WERI-Rb-1 (cell line): Measurements from ENCODE around the gene FAM89A.

Experiments used
- DNase-seq: peaks from one replicate; pipeline ENCODE4 v3.0.0-alpha.2; 2020
- H3K27ac ChIP-seq: fragments of 250-450 bp; sonication (Bioruptor Pico); 2 replicates; pipeline ENCODE4 v1.5.1; 2020; ENCODE audit warnings: mild to moderate bottlenecking, moderate library complexity
- H3K27me3 ChIP-seq: fragments of 250-450 bp; sonication (Bioruptor Pico); 2 replicates; pipeline ENCODE4 v1.5.1; 2021; ENCODE audit warnings: mild to moderate bottlenecking, low read depth, moderate library complexity; ENCODE audit not compliant: insufficient read depth, severe bottlenecking
- H3K36me3 ChIP-seq: fragments of 250-450 bp; sonication (Bioruptor Pico); 2 replicates; pipeline ENCODE4 v1.5.1; 2020; ENCODE audit warnings: mild to moderate bottlenecking, moderate library complexity
- H3K4me3 ChIP-seq: 2 replicates; pipeline ENCODE4 v1.5.1; 2011; ENCODE audit warnings: low read depth, mild to moderate bottlenecking, control low read depth, low read length
- H3K9me3 ChIP-seq: fragments of 250-450 bp; sonication (Bioruptor Pico); 2 replicates; pipeline ENCODE4 v1.5.1; 2021; ENCODE audit warnings: mild to moderate bottlenecking, moderate library complexity; ENCODE audit not compliant: severe bottlenecking
- CTCF ChIP-seq: IDR thresholded peaks from 2 replicates; pipeline ENCODE4 v1.5.1; 2011; ENCODE audit warnings: low read depth, mild to moderate bottlenecking, control low read depth, inconsistent platforms, low read length

FAM89A gene

GRCh38 chr1:231063331-231063730 is 23.3 kb upstream of the FAM89A start:
- Histone ChIP-seq H3K27me3 (no peaks in the 10 kb centered on the region), H3K4me3 (no peak overlapping the region), H3K36me3 (no peaks in the 10 kb centered on the region), H3K27ac (no peak overlapping the region), H3K9me3 (peaks cover 6% of the 10 kb centered on the region)
- no peak for TF ChIP-seq CTCF
- no peak for DNase-seq

DNA sequence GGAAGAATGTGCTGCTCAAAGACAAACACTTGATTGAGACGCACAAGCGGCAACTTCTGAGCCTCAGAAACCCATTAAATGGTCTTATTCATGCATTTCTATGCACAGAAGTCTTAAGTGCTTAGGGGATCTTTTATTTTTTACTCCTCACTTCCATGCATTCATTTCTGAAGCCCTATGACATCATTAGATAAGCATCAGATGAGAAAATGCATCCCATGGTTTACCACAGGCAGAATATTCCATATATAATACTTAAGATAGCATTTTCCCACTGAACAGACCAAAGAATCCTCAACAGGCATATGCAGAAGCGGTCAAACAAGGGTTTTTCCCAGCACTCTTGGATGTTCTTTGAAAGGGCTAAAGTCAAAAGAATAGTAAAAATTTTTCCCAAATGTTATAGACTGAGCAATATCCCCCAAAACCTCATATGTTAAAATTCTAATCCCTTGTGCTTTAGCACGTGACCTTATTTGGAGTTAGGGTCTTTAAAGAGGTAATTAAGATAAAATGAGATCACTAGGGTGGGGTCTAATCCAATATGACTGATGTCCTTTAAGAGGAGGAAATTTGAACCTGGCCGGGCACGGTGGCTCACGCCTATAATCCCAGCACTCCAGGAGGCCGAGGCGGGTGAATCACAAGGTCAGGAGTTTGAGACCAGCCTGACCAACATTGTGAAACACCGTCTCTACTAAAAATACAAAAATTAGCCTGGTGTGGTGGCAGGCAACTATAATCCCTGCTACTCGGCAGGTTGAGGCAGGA is 22.6 kb upstream of the FAM89A start:
- peak; percentile 50 for DNase-seq
- no peak for TF ChIP-seq CTCF
- no peaks in the 10 kb centered on the region for H3K27me3 ChIP-seq
- H3K4me3 ChIP-seq, result no peak overlapping the region
- peaks cover 6% of the 10 kb centered on the region for H3K9me3 ChIP-seq
- H3K36me3 ChIP-seq, result no peaks in the 10 kb centered on the region
- H3K27ac ChIP-seq, result no peak overlapping the region

DNA sequence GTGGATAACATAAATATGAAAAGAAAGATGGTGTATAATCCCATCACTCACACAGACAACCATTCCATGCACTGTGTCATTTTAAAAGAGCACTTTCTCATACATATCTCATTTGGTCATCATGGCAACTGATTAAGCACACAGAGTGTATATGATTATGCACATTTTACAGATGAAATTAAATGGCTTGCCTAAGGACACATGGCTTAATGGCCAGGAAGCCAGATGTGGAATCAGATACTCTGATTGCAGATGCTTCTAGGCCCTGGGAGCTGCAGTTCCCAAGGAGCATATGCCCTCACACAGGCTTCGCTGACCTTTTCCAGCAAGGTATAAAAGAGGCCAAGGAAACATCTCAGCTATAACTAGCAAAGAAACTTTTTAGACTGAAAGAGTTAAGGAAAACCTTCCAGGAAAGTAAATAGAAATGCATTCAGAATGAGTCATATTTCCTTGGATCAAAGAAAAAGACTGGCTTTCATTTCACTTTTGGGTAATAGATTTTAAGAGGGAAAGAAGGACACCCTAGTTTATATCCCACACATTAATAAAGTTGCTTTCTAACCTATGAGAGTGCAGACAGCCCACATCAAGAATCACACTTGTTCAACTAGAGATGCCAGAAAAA is 19.6 kb upstream of the FAM89A start:
- no peak overlapping the region for H3K27ac ChIP-seq
- H3K36me3 ChIP-seq, result no peaks in the 10 kb centered on the region
- H3K27me3 ChIP-seq, result no peaks in the 10 kb centered on the region
- no peak for TF ChIP-seq CTCF
- no peak overlapping the region for H3K4me3 ChIP-seq
- peaks cover 8% of the 10 kb centered on the region for H3K9me3 ChIP-seq
- DNase-seq, result no peak

DNA sequence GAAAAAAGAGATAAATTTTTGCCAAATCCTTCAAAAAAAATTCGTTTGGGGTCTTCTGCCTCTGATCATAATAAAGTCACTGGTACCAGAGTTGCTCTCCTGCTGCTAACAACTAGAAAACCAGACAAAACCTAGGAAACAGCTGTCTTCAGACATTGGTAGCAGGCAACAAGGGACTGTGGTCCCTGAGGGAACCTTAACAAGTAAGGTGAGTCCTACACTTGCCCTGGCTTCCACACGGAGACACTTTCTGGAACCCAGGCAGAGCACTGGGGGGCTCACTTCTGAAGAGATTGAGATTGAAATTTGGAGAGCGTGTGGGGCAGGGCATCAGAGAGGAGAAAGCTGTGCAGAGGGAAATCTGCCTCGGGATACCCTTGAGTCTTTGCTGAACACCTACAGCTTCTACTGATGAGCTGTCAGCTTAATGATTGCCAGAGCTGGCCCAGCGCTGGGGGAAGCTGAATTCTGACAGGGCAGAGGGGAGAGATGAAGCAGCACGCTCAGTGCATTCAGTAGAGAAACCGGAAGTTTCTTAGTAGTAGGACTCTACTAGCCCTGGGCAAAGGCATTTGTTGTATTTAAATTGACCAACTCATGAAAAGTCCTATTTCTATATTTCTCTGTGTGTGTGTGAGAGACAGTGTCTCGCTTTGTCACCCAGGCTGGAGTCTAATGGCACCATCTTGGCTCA is 18.5 kb upstream of the FAM89A start:
- Histone ChIP-seq H3K27ac (peak overlapping the region; percentile 5; the same call in 1 of the 2 replicates), H3K4me3 (no peak overlapping the region), H3K27me3 (no peaks in the 10 kb centered on the region), H3K9me3 (peaks cover 8% of the 10 kb centered on the region), H3K36me3 (no peaks in the 10 kb centered on the region)
- DNase-seq, result peak; percentile 50
- TF ChIP-seq CTCF, result no peak

DNA sequence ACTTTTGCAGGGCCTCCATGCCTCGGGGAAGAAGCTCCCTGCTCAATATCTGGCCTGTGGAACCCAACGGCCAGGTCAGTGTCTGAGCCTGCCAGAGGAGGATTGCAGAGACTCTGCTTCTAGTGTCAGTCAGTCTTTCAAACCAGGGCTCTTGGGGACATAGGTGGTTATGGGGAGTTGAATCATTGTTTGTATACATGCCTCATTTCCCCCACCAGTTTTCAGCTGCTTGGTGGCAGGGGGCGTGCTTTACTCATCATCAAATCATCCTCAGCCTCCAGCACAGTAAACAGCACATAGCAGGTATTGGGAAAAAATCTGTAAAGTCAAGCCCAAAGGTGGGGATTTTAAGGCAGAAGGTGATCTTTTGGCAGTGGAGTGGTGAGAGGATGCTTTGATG is 17.4 kb upstream of the FAM89A start:
- H3K27me3 ChIP-seq, result no peaks in the 10 kb centered on the region
- no peaks in the 10 kb centered on the region for H3K36me3 ChIP-seq
- peaks cover 8% of the 10 kb centered on the region for H3K9me3 ChIP-seq
- no peak for DNase-seq
- no peak for TF ChIP-seq CTCF
- no peak overlapping the region for H3K27ac ChIP-seq
- no peak overlapping the region for H3K4me3 ChIP-seq
